Measurements from ENCODE around the gene SESN1.

SESN1 gene

GRCh38 chr6:108937170-108937569, 157.5 kb downstream of the SESN1 start:
- DNase-seq (ENCODE audit: low read depth in 2 of 2): no peak

Measured in stimulated activated CD4-positive, alpha-beta T cell treated with anti-CD3 and anti-CD28 coated beads, Interleukin-15, amount 100 ng/mL, for 48 hours (primary cell).